GM12873 (cell line): ENCODE results near the gene RPRD2.

Experiments used
- CTCF ChIP-seq: IDR thresholded peaks from 2 replicates; pipeline ENCODE4 v1.5.1; 2012; ENCODE audit warnings: low read depth, mild to moderate bottlenecking, moderate library complexity, low read length, control low read depth; ENCODE audit not compliant: insufficient read depth; ENCODE audit errors: missing control alignments

RPRD2 gene

GRCh38 chr1:150474869-150475268 is 110.9 kb downstream of the RPRD2 start:
- TF ChIP-seq CTCF: no peak

GRCh38 chr1:150476754-150477153 is 112.8 kb downstream of the RPRD2 start:
- TF ChIP-seq CTCF: no peak

GRCh38 chr1:150477320-150477719 is 113.4 kb downstream of the RPRD2 start:
- TF ChIP-seq CTCF: no peak

- no peak for TF ChIP-seq CTCF
Observed at GRCh38 chr1:150477733-150478132, 113.8 kb downstream of the RPRD2 start.

- no peak for TF ChIP-seq CTCF
Observed at GRCh38 chr1:150479370-150479769, 115.4 kb downstream of the RPRD2 start.

GRCh38 chr1:150479927-150480352 is 116.0 kb downstream of the RPRD2 start:
- TF ChIP-seq CTCF: no peak

GRCh38 chr1:150484431-150484830 is 120.5 kb downstream of the RPRD2 start:
- no peak for TF ChIP-seq CTCF
